ENCODE measurements around the gene TIMM44. TPM values are rescaled to one million over a fixed set of nuclear protein-coding genes. Genes with fewer than 3 reads are reported as not detected.
A peak's percentile ranks its signal among the peaks of the same experiment; 100 is the strongest.

Gene TIMM44
- polyA plus RNA-seq, 1 experiment, result 56.6 TPM

GRCh38 chr19:7907122-7907521 lies 36.3 kb downstream of the TIMM44 start:
- no peak for DNase-seq (ENCODE audit: low read depth)
- H3K4me3 ChIP-seq (ENCODE audit: low read depth, low read length), result no peak overlapping the region
- POLR2A ChIA-PET, result no interaction called here
- CTCF ChIA-PET, result interaction anchor here (1.3 kb wide), 1 partner anchor 9 kb away, joined by 3 read pairs; no protein-coding TSS in a partner anchor
- H3K36me3 ChIP-seq (ENCODE audit: control insufficient read depth, insufficient read depth, low read length), result peaks cover 15% of the 10 kb centered on the region
- H3K27me3 ChIP-seq (ENCODE audit: control insufficient read depth, insufficient read depth, low read length), result no peaks in the 10 kb centered on the region
- no peak for TF ChIP-seq CTCF (IDR thresholded peaks at IDR 0.05; ENCODE audit: insufficient read depth, low read depth, low read length)

- POLR2A ChIA-PET, result no interaction called here
- no peak for DNase-seq (ENCODE audit: low read depth)
- Histone ChIP-seq H3K36me3 (ENCODE audit: control insufficient read depth, insufficient read depth, low read length) (peaks cover 14% of the 10 kb centered on the region), H3K4me3 (ENCODE audit: low read depth, low read length) (no peak overlapping the region), H3K27me3 (ENCODE audit: control insufficient read depth, insufficient read depth, low read length) (no peaks in the 10 kb centered on the region)
- CTCF ChIA-PET, result interaction anchor here (1.4 kb wide), 1 partner anchor 37 kb away, joined by 3 read pairs; no protein-coding TSS in a partner anchor
- no peak for TF ChIP-seq CTCF (IDR thresholded peaks at IDR 0.05; ENCODE audit: insufficient read depth, low read depth, low read length)
Measured at GRCh38 chr19:7905859-7906258, 37.6 kb downstream of the TIMM44 start.

GRCh38 chr19:7905268-7905667 lies 38.2 kb downstream of the TIMM44 start:
- ChIA-PET CTCF (interaction anchor here (1.4 kb wide), 1 partner anchor 36 kb away, joined by 3 read pairs; no protein-coding TSS in a partner anchor), POLR2A (no interaction called here)
- Histone ChIP-seq H3K27me3 (ENCODE audit: control insufficient read depth, insufficient read depth, low read length) (no peaks in the 10 kb centered on the region), H3K36me3 (ENCODE audit: control insufficient read depth, insufficient read depth, low read length) (peaks cover 12% of the 10 kb centered on the region), H3K4me3 (ENCODE audit: low read depth, low read length) (no peak overlapping the region; the same call in 1 of the 2 replicates)
- TF ChIP-seq CTCF (IDR thresholded peaks at IDR 0.05; ENCODE audit: insufficient read depth, low read depth, low read length), result no peak
- no peak for DNase-seq (ENCODE audit: low read depth)

- POLR2A ChIA-PET, result interaction anchor here (1.0 to 1.3 kb wide), 2 partner anchors 15 to 35 kb away, joined by 3 read pairs; partner anchors contain the start of gene SNAPC2
- no peak for TF ChIP-seq CTCF (IDR thresholded peaks at IDR 0.05; ENCODE audit: insufficient read depth, low read depth, low read length)
- CTCF ChIA-PET, result interaction anchor here (0.7 to 1.6 kb wide), 11 partner anchors 8 to 54 kb away, joined by 3 to 8 read pairs (median 4); partner anchors contain the start of gene TIMM44
- no peak for DNase-seq (ENCODE audit: low read depth)
- Histone ChIP-seq H3K4me3 (ENCODE audit: low read depth, low read length) (peak overlapping the region; percentile 82), H3K27me3 (ENCODE audit: control insufficient read depth, insufficient read depth, low read length) (no peaks in the 10 kb centered on the region), H3K36me3 (ENCODE audit: control insufficient read depth, insufficient read depth, low read length) (peaks cover 11% of the 10 kb centered on the region)
Measured at GRCh38 chr19:7904074-7905020, 39.1 kb downstream of the TIMM44 start.
